CD8-positive, alpha-beta memory T cell (primary cell): ENCODE measurements around the gene CADPS. TPM values are rescaled to one million over a fixed set of nuclear protein-coding genes. Genes with fewer than 3 reads are reported as not detected.
A peak's percentile ranks its signal among the peaks of the same experiment; 100 is the strongest.

Experiments used
- CTCF ChIA-PET: fragments of 350-600 bp; sonication (Branson Sonifier 250); formaldehyde crosslinking; loops from one replicate; lab custom pipeline; 2021; ENCODE audit warnings: antibody characterized with exemption; lab: Charles Lee
- POLR2A ChIA-PET: fragments of 350-600 bp; sonication (Branson Sonifier 250); formaldehyde crosslinking; loops from one replicate; lab custom pipeline; 2021; ENCODE audit warnings: antibody characterized with exemption; lab: Charles Lee
- DNase-seq, 5 donors: peaks; one replicate each; pipeline versions ENCODE4 v3.0.0 to v3.0.0-alpha.2; 2020 to 2022; ENCODE audit warnings: mixed read lengths in 1 of 5
- H3K27ac ChIP-seq: one replicate; pipeline ENCODE4 v1.7.0; 2013; ENCODE audit warnings: low read depth, mild to moderate bottlenecking, low read length, moderate library complexity
- H3K27me3 ChIP-seq: 2 replicates; pipeline ENCODE4 v1.7.0; 2013; ENCODE audit warnings: low read length, mild to moderate bottlenecking; ENCODE audit not compliant: insufficient read depth, poor library complexity, severe bottlenecking
- H3K36me3 ChIP-seq: 2 replicates; pipeline ENCODE4 v1.7.0; 2013; ENCODE audit warnings: mild to moderate bottlenecking, low read length, moderate library complexity; ENCODE audit not compliant: insufficient read depth
- H3K4me1 ChIP-seq: 2 replicates; pipeline ENCODE4 v1.7.0; 2013; ENCODE audit warnings: mild to moderate bottlenecking, low read length, moderate library complexity; ENCODE audit not compliant: insufficient read depth
- H3K4me3 ChIP-seq: 2 replicates; pipeline ENCODE4 v1.7.0; 2013; ENCODE audit warnings: mild to moderate bottlenecking, low read length
- H3K9me3 ChIP-seq: 2 replicates; pipeline ENCODE4 v1.7.0; 2013; ENCODE audit warnings: mild to moderate bottlenecking, low read length
- H3K27ac Mint-ChIP-seq, 8 donors: one replicate each; pipeline ENCODE4 v1.8.0; 2020 to 2021; ENCODE audit warnings: mixed read lengths in 8 of 8, mild to moderate bottlenecking in 6 of 8, inconsistent platforms in 3 of 8, moderate library complexity in 3 of 8
- H3K27me3 Mint-ChIP-seq, 2 donors: one replicate each; pipeline ENCODE4 v1.8.0; 2020 to 2021; ENCODE audit warnings: mixed read lengths in 2 of 2, mild to moderate bottlenecking in 1 of 2, moderate library complexity in 1 of 2
- H3K36me3 Mint-ChIP-seq, 3 donors: one replicate each; pipeline ENCODE4 v1.8.0; 2020 to 2021; ENCODE audit warnings: mixed read lengths in 3 of 3, inconsistent platforms in 1 of 3, mild to moderate bottlenecking in 1 of 3
- H3K4me1 Mint-ChIP-seq, 3 donors: one replicate each; pipeline ENCODE4 v1.8.0; 2020 to 2021; ENCODE audit warnings: mixed read lengths in 3 of 3, inconsistent platforms in 1 of 3, mild to moderate bottlenecking in 1 of 3
- H3K4me3 Mint-ChIP-seq, 7 donors: one replicate each; pipeline ENCODE4 v1.8.0; 2020 to 2021; ENCODE audit warnings: mixed read lengths in 7 of 7, mild to moderate bottlenecking in 6 of 7, moderate library complexity in 4 of 7, inconsistent platforms in 2 of 7
- H3K9me3 Mint-ChIP-seq, 5 donors: one replicate each; pipeline ENCODE4 v1.8.0; 2020 to 2022; ENCODE audit warnings: mixed read lengths in 5 of 5, mild to moderate bottlenecking in 3 of 5, moderate library complexity in 2 of 5, inconsistent platforms in 1 of 5
- polyA plus RNA-seq: library from polyadenylated mRNA; unstranded; fragments of 300-500 nt; fragmentation: Illumina TruSeq; gene quantifications from one replicate; pipeline ENCODE4 v1.2.3, GENCODE V29; 2021
- total RNA-seq, 2 experiments: library from RNA; stranded (reverse); gene quantifications; one replicate each; pipeline ENCODE4 v1.2.3, GENCODE V29; 2021

CADPS gene
- total and polyA plus RNA-seq, 3 experiments from 2014 or later: not detected

DNA sequence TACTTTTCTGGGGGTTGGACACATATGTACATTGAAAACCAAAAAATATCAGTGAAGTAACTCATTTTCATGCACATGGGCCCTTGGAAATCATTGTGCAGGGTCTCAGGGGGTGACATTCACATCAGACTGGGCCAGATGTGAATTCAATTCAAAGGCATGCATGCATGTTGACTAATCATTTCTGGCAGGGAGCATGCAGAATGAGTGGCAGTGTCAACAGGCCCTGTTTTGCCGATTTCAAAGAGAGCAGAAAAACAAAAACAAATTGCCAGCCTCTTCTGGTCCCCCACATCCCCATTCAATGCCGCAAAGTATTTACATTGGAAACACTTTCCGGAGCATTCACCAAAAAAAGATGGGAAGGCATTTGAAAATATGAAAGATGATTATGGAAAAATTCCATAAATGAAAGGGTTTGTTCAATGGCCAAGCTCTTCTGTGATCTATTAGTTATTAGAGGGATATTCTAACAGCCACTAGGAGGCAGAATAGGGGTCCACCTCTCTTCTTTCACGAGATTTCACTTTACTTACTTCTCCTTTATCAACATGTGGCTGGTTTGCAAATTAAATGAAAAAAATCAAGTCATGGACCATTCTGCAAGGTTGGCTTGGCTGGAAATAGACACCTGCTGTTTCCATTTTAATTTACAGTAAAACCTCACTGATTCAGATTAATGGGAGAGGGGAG is 382.0 kb downstream of the CADPS start:
- Mint-ChIP-seq H3K9me3 (peaks cover 0 to 7% (median 0%) of the 10 kb centered on the region in 5 donors), H3K27ac (no peak overlapping the region), H3K4me1 (no peaks in the 10 kb centered on the region), H3K4me3 (no peak overlapping the region), H3K27me3 (no peaks in the 10 kb centered on the region), H3K36me3 (no peaks in the 10 kb centered on the region)
- Histone ChIP-seq H3K4me1 (no peaks in the 10 kb centered on the region), H3K9me3 (no peaks in the 10 kb centered on the region), H3K27ac (no peak overlapping the region), H3K36me3 (no peaks in the 10 kb centered on the region), H3K27me3 (no peaks in the 10 kb centered on the region), H3K4me3 (no peak overlapping the region)
- ChIA-PET CTCF (no interaction called here), POLR2A (no interaction called here)
- no peak for DNase-seq

GRCh38 chr3:62482961-62483360 is 392.3 kb downstream of the CADPS start:
- Mint-ChIP-seq H3K4me1 (no peaks in the 10 kb centered on the region), H3K27me3 (no peaks in the 10 kb centered on the region), H3K27ac (peak overlapping the region in 1 of 8 donors; percentile 68), H3K4me3 (no peak overlapping the region), H3K9me3 (peaks cover 0 to 6% (median 0%) of the 10 kb centered on the region in 5 donors), H3K36me3 (no peaks in the 10 kb centered on the region)
- DNase-seq: no peak
- no peaks in the 10 kb centered on the region for H3K4me1 ChIP-seq
- no peaks in the 10 kb centered on the region for H3K9me3 ChIP-seq
- no peak overlapping the region for H3K4me3 ChIP-seq
- H3K27ac ChIP-seq: no peak overlapping the region
- H3K27me3 ChIP-seq: no peaks in the 10 kb centered on the region
- ChIA-PET CTCF (no interaction called here), POLR2A (no interaction called here)
- no peaks in the 10 kb centered on the region for H3K36me3 ChIP-seq

DNA sequence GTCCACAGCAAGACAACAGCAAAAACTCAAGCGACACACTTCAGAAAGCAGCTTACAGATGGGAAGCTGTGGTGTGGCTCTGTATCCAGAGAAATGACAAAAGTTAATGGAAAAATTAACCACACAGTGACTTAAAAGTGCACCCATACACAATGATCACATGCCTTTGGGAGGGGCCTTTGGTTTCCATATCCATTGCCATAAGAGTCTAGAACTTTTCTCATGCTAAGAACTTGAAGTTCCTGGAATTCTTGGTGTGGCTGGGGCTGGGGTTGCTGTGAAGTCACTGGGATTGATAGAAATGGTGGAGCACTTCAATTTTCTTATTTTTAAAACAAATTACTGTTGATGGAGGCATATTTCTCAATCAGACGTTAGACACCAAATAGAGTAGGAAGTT is 393.3 kb downstream of the CADPS start:
- H3K9me3 Mint-ChIP-seq: peaks cover 0 to 6% (median 0%) of the 10 kb centered on the region in 5 donors
- POLR2A ChIA-PET: no interaction called here
- Histone ChIP-seq H3K27ac (no peak overlapping the region), H3K9me3 (no peaks in the 10 kb centered on the region), H3K36me3 (no peaks in the 10 kb centered on the region), H3K4me3 (no peak overlapping the region), H3K4me1 (no peaks in the 10 kb centered on the region), H3K27me3 (no peaks in the 10 kb centered on the region)
- no peaks in the 10 kb centered on the region for H3K27me3 Mint-ChIP-seq
- DNase-seq: no peak
- CTCF ChIA-PET: interaction anchor here (0.8 kb wide), 1 partner anchor 12 kb away, joined by 3 read pairs; no protein-coding TSS in a partner anchor
- no peak overlapping the region for H3K4me3 Mint-ChIP-seq
- no peak overlapping the region for H3K27ac Mint-ChIP-seq
- no peaks in the 10 kb centered on the region for H3K36me3 Mint-ChIP-seq
- H3K4me1 Mint-ChIP-seq: no peaks in the 10 kb centered on the region

GRCh38 chr3:62480056-62480455 is 395.2 kb downstream of the CADPS start:
- no peaks in the 10 kb centered on the region for H3K36me3 Mint-ChIP-seq
- no peak overlapping the region for H3K4me3 Mint-ChIP-seq
- Histone ChIP-seq H3K27me3 (no peaks in the 10 kb centered on the region), H3K36me3 (no peaks in the 10 kb centered on the region), H3K4me3 (no peak overlapping the region), H3K27ac (no peak overlapping the region), H3K4me1 (no peaks in the 10 kb centered on the region), H3K9me3 (no peaks in the 10 kb centered on the region)
- no peaks in the 10 kb centered on the region for H3K4me1 Mint-ChIP-seq
- no peak for DNase-seq
- H3K9me3 Mint-ChIP-seq: peaks cover 0 to 4% (median 0%) of the 10 kb centered on the region in 5 donors
- CTCF ChIA-PET: no interaction called here
- POLR2A ChIA-PET: no interaction called here
- H3K27ac Mint-ChIP-seq: no peak overlapping the region
- H3K27me3 Mint-ChIP-seq: no peaks in the 10 kb centered on the region

- Mint-ChIP-seq H3K27ac (no peak overlapping the region), H3K4me3 (no peak overlapping the region), H3K36me3 (no peaks in the 10 kb centered on the region), H3K4me1 (no peaks in the 10 kb centered on the region), H3K27me3 (no peaks in the 10 kb centered on the region), H3K9me3 (peaks cover 0 to 4% (median 0%) of the 10 kb centered on the region in 5 donors)
- Histone ChIP-seq H3K9me3 (no peaks in the 10 kb centered on the region), H3K4me3 (no peak overlapping the region), H3K27ac (no peak overlapping the region), H3K27me3 (no peaks in the 10 kb centered on the region), H3K36me3 (no peaks in the 10 kb centered on the region), H3K4me1 (no peaks in the 10 kb centered on the region)
- no peak for DNase-seq
- CTCF ChIA-PET: no interaction called here
- POLR2A ChIA-PET: no interaction called here
Observed at GRCh38 chr3:62479326-62479725, 395.9 kb downstream of the CADPS start.

DNA sequence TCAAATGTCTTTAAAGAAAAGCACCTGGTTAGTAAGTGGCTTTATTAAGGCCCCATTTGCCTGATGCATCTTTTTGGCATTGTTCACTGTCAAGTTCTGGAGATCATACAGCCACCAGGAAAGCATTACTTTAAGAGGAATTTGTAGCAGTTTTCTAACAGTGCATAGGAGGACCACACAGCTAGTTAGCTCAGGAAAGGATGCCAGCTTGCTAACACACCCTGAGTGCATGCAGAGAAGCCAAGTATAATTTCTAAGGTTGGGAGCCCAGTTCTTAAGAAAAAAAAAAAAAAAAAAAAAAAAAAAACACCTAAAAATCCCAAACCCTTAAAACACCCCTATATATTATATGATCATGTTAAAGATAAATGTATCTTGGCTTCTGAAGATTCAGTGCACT is 399.9 kb downstream of the CADPS start:
- peaks cover 0 to 4% of the 10 kb centered on the region in 2 donors for H3K27me3 Mint-ChIP-seq
- H3K9me3 Mint-ChIP-seq: peaks cover 0 to 7% (median 0%) of the 10 kb centered on the region in 5 donors
- no peak for DNase-seq
- H3K4me1 Mint-ChIP-seq: no peaks in the 10 kb centered on the region
- Histone ChIP-seq H3K9me3 (no peaks in the 10 kb centered on the region), H3K4me3 (no peak overlapping the region), H3K27me3 (no peaks in the 10 kb centered on the region), H3K36me3 (no peaks in the 10 kb centered on the region), H3K27ac (no peak overlapping the region), H3K4me1 (no peaks in the 10 kb centered on the region)
- H3K4me3 Mint-ChIP-seq: no peak overlapping the region
- CTCF ChIA-PET: no interaction called here
- H3K27ac Mint-ChIP-seq: no peak overlapping the region
- POLR2A ChIA-PET: no interaction called here
- no peaks in the 10 kb centered on the region for H3K36me3 Mint-ChIP-seq

DNA sequence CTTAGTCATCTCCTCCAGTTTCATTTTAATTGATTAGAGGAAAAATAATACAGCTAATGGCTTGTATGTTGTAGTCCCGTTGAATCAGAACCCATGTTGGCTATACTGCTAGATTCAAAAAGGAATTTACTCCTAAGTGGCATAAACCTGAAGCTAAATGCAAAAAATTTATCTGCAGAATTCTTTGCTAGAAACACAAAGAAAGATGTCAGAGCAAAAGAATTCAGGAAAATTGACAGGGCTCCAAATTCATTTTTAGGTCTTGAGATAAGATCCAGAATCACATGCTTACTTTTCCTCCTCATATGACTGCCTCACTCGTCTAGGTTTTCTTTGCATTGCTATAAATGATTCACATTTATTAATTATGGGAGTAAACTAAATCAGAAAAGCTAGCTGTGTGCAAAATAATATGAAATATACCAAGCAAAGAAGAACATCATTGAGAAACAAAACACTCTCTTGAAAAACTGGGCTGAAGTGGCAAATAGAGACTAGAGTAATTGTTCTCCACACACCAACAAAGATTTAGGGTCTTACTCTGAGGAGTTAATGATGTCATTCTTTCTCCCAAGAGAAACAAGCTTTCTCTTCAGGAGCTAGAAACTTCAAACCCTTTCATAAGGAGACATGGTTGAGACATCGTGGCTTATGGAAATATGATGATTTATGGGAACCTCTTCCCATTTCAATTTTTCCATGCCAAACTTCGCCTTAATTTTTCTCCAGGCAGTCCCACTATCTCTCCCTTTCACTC is 407.1 kb downstream of the CADPS start:
- Histone ChIP-seq H3K36me3 (no peaks in the 10 kb centered on the region), H3K4me3 (no peak overlapping the region), H3K9me3 (no peaks in the 10 kb centered on the region), H3K27ac (no peak overlapping the region), H3K4me1 (no peaks in the 10 kb centered on the region), H3K27me3 (no peaks in the 10 kb centered on the region)
- no peaks in the 10 kb centered on the region for H3K36me3 Mint-ChIP-seq
- no peak overlapping the region for H3K27ac Mint-ChIP-seq
- peaks cover 0 to 8% (median 0%) of the 10 kb centered on the region in 5 donors for H3K9me3 Mint-ChIP-seq
- CTCF ChIA-PET: no interaction called here
- no peaks in the 10 kb centered on the region for H3K4me1 Mint-ChIP-seq
- POLR2A ChIA-PET: no interaction called here
- no peak for DNase-seq
- no peak overlapping the region for H3K4me3 Mint-ChIP-seq
- peaks cover 0 to 4% of the 10 kb centered on the region in 2 donors for H3K27me3 Mint-ChIP-seq

- H3K9me3 Mint-ChIP-seq: peaks cover 0 to 3% (median 0%) of the 10 kb centered on the region in 5 donors
- Histone ChIP-seq H3K36me3 (no peaks in the 10 kb centered on the region), H3K27ac (no peak overlapping the region), H3K4me1 (no peaks in the 10 kb centered on the region), H3K9me3 (no peaks in the 10 kb centered on the region), H3K27me3 (no peaks in the 10 kb centered on the region), H3K4me3 (no peak overlapping the region)
- H3K36me3 Mint-ChIP-seq: no peaks in the 10 kb centered on the region
- no peaks in the 10 kb centered on the region for H3K4me1 Mint-ChIP-seq
- no peak overlapping the region for H3K27ac Mint-ChIP-seq
- peaks cover 0 to 9% of the 10 kb centered on the region in 2 donors for H3K27me3 Mint-ChIP-seq
- POLR2A ChIA-PET: no interaction called here
- CTCF ChIA-PET: no interaction called here
- DNase-seq: no peak
- H3K4me3 Mint-ChIP-seq: no peak overlapping the region
Observed at GRCh38 chr3:62462788-62463187, 412.4 kb downstream of the CADPS start.
